Osteoblast (primary cell): ENCODE data around the gene KCNN3. TPM values are rescaled to one million over a fixed set of nuclear protein-coding genes. Genes with fewer than 3 reads are reported as not detected.

ENCODE experiments used
- DNase-seq: peaks from one replicate; pipeline ENCODE4 v3.0.0; 2011; ENCODE audit warnings: low spot score, mixed read lengths; ENCODE audit not compliant: insufficient read length; ENCODE audit errors: missing footprints
- H2AFZ ChIP-seq: 2 replicates; pipeline ENCODE4 v1.6.0; 2011; ENCODE audit warnings: mild to moderate bottlenecking, low read length
- H3K27ac ChIP-seq: 2 replicates; pipeline ENCODE4 v1.5.1; 2011; ENCODE audit warnings: mild to moderate bottlenecking, low read depth, low read length, moderate library complexity
- H3K27me3 ChIP-seq: 2 replicates; pipeline ENCODE4 v1.6.0; 2012; ENCODE audit warnings: mild to moderate bottlenecking, control low read depth, inconsistent platforms, low read length, moderate library complexity; ENCODE audit not compliant: insufficient read depth
- H3K36me3 ChIP-seq: 2 replicates; pipeline ENCODE4 v1.5.1; 2011; ENCODE audit warnings: mild to moderate bottlenecking, low read length, control low read depth, moderate library complexity; ENCODE audit not compliant: insufficient read depth
- H3K4me1 ChIP-seq: 2 replicates; pipeline ENCODE4 v1.5.1; 2011; ENCODE audit warnings: mild to moderate bottlenecking, low read length, control low read depth, moderate library complexity; ENCODE audit not compliant: insufficient read depth
- H3K4me2 ChIP-seq: 2 replicates; pipeline ENCODE4 v1.6.0; 2011; ENCODE audit warnings: mild to moderate bottlenecking, low read length; ENCODE audit not compliant: insufficient read depth
- H3K4me3 ChIP-seq: fragments of 200-600 bp; sonication (generic); 3 replicates; pipeline ENCODE4 v1.5.1; 2012; ENCODE audit warnings: mild to moderate bottlenecking, low read length, inconsistent platforms; ENCODE audit not compliant: insufficient read depth
- H3K79me2 ChIP-seq: 2 replicates; pipeline ENCODE4 v1.6.0; 2012; ENCODE audit warnings: mild to moderate bottlenecking, low read length, control low read depth, inconsistent platforms; ENCODE audit not compliant: insufficient read depth
- H3K9me3 ChIP-seq: 2 replicates; pipeline ENCODE4 v1.5.1; 2011; ENCODE audit warnings: low read depth, low read length, control low read depth
- H4K20me1 ChIP-seq: 2 replicates; pipeline ENCODE4 v1.6.0; 2012; ENCODE audit warnings: mild to moderate bottlenecking, low read length, control low read depth; ENCODE audit not compliant: insufficient read depth
- CTCF ChIP-seq: IDR thresholded peaks from 2 replicates; pipeline ENCODE4 v1.5.1; 2011; ENCODE audit warnings: mild to moderate bottlenecking, low read depth, low read length, moderate library complexity; ENCODE audit errors: extremely low read depth
- total RNA-seq: library from RNA; depleted of rRNA; stranded (reverse); fragments of >200 nt; gene quantifications from 2 replicates; pipeline ENCODE4 v1.2.3, GENCODE V29; 2012

The KCNN3 gene
- total RNA-seq, 1 donor: under 0.01 TPM

GRCh38 chr1:154780541-154780940 lies 89.5 kb downstream of the KCNN3 start:
- H3K4me3 ChIP-seq: no peak overlapping the region
- no peak for TF ChIP-seq CTCF
- no peak overlapping the region for H2AFZ ChIP-seq

GRCh38 chr1:154779551-154780189 lies 90.4 kb downstream of the KCNN3 start:
- H4K20me1 ChIP-seq: no peaks in the 10 kb centered on the region
- no peak for TF ChIP-seq CTCF

More at GRCh38 chr1:154780541-154780940, 89.5 kb downstream of the KCNN3 start:
- H3K9me3 ChIP-seq: peaks cover 4% of the 10 kb centered on the region
- no peak overlapping the region for H3K27ac ChIP-seq
- no peak overlapping the region for H3K4me2 ChIP-seq
- no peaks in the 10 kb centered on the region for H4K20me1 ChIP-seq
- H3K36me3 ChIP-seq: no peaks in the 10 kb centered on the region
- no peaks in the 10 kb centered on the region for H3K79me2 ChIP-seq
- peaks cover 24% of the 10 kb centered on the region for H3K27me3 ChIP-seq
- H3K4me1 ChIP-seq: no peaks in the 10 kb centered on the region
- no peak for DNase-seq

GRCh38 chr1:154778944-154779343 lies 91.1 kb downstream of the KCNN3 start:
- Histone ChIP-seq H3K27me3 (peaks cover 24% of the 10 kb centered on the region), H3K27ac (no peak overlapping the region), H4K20me1 (no peaks in the 10 kb centered on the region), H3K4me3 (no peak overlapping the region), H3K36me3 (no peaks in the 10 kb centered on the region), H3K9me3 (peaks cover 4% of the 10 kb centered on the region), H3K79me2 (no peaks in the 10 kb centered on the region), H3K4me1 (no peaks in the 10 kb centered on the region), H2AFZ (no peak overlapping the region), H3K4me2 (no peak overlapping the region)
- no peak for TF ChIP-seq CTCF
- no peak for DNase-seq

More at GRCh38 chr1:154779551-154780189, 90.4 kb downstream of the KCNN3 start:
- Histone ChIP-seq H3K27me3 (peaks cover 29% of the 10 kb centered on the region), H3K4me1 (no peaks in the 10 kb centered on the region), H3K27ac (no peak overlapping the region), H3K4me2 (no peak overlapping the region), H3K9me3 (peaks cover 4% of the 10 kb centered on the region), H3K79me2 (no peaks in the 10 kb centered on the region), H2AFZ (no peak overlapping the region), H3K4me3 (no peak overlapping the region), H3K36me3 (no peaks in the 10 kb centered on the region)
- DNase-seq: no peak

- H3K4me3 ChIP-seq: no peak overlapping the region
- no peak overlapping the region for H2AFZ ChIP-seq
- H3K36me3 ChIP-seq: no peaks in the 10 kb centered on the region
- no peak for TF ChIP-seq CTCF
- no peak overlapping the region for H3K27ac ChIP-seq
- H3K9me3 ChIP-seq: peaks cover 4% of the 10 kb centered on the region
- H3K4me1 ChIP-seq: no peaks in the 10 kb centered on the region
- no peaks in the 10 kb centered on the region for H4K20me1 ChIP-seq
- peaks cover 30% of the 10 kb centered on the region for H3K27me3 ChIP-seq
- no peaks in the 10 kb centered on the region for H3K79me2 ChIP-seq
- H3K4me2 ChIP-seq: no peak overlapping the region
- DNase-seq: no peak
Observed at GRCh38 chr1:154778275-154778674, 91.8 kb downstream of the KCNN3 start.
